T47D (cell line): ENCODE results near the gene SUSD3.
A peak's percentile ranks its signal among the peaks of the same experiment; 100 is the strongest.

ENCODE experiments used
- DNase-seq, 2 experiments: peaks; one replicate each; pipeline versions ENCODE4 v3.0.0 to v3.0.0-alpha.2; 2011 to 2012; ENCODE audit warnings: low read depth in 1 of 2, low spot score in 1 of 2
- JUND ChIP-seq: IDR thresholded peaks from 2 replicates; pipeline ENCODE4 v1.6.1; 2012; ENCODE audit warnings: low read depth
- in situ Hi-C: cut with HindIII; loops from 2 replicates; pipeline ENCODE4 v1.10.0; 2016; ENCODE audit warnings: low sequenced_read_pairs, low pct_unique_long_range_greater_than_20kb

Gene SUSD3

DNA sequence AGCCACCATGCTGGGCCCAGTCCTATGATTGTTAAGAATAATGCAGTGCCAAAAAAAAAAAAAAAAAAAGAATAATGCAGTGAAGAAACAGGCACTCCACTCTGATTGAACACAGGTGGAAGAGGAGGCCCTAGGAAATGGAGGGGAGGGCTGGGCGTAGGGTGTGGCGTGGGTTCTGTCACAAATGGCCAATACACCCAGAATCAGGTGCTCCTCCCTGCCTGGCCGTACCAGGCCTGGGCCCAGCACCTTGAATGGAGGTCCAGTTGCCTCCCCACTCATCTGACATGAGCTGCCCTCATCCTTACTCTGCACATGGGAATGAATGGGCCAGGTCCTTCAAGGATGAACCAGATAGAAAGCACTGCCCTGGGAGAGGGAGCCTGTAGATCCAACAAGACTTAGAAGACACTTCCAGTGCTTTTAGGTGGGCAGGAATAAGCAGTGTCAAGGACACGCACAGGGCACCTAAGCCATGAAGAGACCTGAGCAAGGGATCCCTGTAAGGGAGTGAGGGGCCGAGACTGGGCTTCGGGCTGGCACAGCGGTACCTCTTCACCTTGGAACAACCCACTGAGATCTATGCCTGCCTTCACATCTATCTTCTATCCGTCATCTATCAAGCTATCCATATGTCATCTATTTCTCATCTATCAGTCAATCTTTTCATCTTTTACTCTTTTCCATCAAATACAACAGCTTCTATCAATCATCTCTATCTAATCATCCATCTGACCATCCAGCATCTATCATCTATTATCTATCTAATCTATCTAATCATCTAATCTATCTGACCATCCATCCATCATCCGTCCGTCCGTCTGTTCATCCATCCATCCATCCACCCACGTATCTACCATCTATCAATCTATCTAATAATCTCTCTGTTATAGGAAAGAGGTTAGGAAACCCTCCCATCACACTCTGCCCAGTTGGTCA, 59.7 kb downstream of the SUSD3 start:
- no peak for TF ChIP-seq JUND
- in situ Hi-C loops: no loop called here
- DNase-seq: no peak

DNA sequence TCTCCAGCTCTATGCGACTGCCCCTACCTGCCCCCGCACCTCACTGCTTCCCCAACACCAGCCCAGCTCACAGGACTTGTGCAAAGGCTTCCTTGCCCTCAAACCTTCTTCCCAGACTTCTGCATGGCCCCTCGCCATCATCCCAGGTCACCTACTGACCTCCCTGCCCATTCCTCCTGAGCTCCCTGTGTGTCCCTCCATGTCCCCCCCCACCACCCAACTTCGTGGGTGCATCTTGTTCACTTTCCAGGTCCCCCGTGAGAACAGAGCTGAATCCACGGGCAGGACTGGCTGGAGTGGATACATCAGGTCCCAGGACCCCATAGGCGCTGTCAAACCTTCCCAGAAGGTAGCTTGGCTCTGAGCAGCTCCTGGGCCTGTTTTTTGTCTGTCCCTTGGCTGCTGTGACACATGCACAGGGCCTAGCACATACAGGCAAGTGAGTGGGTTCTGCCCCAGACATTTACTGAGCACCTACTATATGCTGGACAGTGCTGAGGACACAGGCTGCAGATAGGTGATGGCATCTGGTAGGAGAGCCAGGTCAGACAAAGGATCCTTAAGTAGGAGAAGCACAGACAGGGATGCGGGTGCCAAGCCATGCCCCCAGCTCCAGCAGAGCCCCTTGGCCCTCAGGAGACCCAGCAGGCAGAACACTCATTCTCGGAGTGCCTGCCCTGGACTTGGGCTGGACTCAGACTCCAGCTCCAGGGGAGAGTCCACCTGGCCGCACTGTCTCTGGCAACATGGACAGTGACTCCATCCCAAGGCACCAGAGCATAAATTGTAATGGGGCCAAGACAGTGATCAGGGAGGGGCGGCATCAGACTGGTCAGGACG, 60.6 kb downstream of the SUSD3 start:
- in situ Hi-C loops: no loop called here

DNA sequence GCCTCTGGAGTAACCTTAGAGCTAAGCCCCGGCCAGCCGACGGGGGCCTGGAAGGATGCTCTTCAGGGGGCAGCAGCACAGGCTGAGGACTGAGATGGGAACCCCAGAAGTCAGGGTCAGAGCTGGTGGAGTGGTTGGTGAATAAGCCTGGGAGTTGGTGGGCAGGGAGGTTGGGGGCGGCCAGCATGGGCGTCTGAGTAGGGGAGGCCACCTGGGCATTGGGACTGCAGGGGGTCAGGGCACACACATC, 61.1 kb downstream of the SUSD3 start:
- in situ Hi-C loops: no loop called here
- no peak for TF ChIP-seq JUND
- no peak for DNase-seq

More for the DNA sequence above, 60.6 kb downstream of the SUSD3 start:
- TF ChIP-seq JUND: no peak
- no peak for DNase-seq

DNA sequence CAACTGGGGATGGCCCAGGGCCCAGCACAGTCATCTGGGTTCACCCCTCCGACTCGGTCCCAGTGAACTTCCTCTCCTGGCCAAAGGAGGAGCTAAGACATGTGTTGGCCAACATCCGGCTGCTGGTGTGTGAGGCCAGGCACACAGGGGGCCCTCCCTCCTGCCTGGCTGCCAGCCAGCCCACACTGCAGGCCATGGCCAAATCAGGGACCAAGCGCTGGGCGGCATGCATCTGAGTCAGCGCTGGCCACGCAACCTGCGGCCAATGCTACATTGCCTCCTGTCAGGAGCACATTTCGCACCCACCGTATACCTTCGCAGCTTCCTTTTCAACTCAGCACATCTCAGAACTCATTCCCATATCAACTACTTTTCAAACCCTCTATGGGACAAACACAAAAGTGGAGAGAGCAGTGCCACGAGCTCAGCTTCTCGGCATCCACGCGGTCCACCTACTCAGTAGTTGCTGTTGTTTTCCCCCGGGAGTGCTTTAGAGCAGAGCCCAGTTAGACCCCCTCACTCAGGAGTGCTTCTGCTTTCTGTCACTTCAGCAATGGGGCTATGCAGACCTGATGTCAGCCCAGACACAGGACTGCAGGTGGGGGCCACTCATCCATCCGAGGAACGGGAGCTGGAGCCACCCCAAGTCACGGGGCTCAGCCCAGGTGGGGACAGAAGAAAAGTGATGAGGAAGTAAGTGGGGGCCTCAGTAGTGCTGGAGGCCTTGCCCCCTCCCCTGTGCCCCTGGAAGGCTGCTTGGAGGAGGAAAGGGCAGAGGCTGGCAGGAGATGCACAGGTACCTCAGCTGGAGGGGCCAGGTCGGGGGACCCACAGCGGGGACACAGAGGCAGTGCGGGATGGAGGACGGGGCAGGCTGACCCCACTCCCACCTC, 61.7 kb downstream of the SUSD3 start:
- no peak for TF ChIP-seq JUND
- in situ Hi-C loops: no loop called here
- DNase-seq: peak in 1 of 2 experiments; percentile 48

DNA sequence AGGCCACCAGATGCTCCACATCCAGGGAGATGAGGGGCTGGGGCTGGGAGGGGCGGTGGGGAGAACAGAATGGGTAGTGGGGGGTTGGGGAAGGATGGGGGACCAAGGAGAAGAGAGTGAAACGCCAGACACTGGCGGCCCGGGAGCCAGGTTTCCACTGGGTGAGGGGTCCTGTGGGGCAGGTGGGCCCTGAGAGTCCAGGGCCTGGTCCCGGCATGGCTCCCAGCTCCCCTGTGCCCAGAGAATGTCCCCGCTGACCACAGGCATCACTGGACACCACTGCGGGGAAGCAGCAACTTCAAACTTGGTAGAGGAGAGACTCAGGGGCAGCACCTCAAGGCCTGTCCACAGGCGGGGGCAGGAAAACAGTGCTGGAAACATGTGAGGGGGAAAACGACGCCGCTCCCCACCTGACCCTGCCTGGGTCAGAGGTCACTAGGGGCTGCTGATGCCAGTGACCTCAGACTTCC, 62.4 kb downstream of the SUSD3 start:
- DNase-seq: no peak
- in situ Hi-C loops: no loop called here
- TF ChIP-seq JUND: no peak

DNA sequence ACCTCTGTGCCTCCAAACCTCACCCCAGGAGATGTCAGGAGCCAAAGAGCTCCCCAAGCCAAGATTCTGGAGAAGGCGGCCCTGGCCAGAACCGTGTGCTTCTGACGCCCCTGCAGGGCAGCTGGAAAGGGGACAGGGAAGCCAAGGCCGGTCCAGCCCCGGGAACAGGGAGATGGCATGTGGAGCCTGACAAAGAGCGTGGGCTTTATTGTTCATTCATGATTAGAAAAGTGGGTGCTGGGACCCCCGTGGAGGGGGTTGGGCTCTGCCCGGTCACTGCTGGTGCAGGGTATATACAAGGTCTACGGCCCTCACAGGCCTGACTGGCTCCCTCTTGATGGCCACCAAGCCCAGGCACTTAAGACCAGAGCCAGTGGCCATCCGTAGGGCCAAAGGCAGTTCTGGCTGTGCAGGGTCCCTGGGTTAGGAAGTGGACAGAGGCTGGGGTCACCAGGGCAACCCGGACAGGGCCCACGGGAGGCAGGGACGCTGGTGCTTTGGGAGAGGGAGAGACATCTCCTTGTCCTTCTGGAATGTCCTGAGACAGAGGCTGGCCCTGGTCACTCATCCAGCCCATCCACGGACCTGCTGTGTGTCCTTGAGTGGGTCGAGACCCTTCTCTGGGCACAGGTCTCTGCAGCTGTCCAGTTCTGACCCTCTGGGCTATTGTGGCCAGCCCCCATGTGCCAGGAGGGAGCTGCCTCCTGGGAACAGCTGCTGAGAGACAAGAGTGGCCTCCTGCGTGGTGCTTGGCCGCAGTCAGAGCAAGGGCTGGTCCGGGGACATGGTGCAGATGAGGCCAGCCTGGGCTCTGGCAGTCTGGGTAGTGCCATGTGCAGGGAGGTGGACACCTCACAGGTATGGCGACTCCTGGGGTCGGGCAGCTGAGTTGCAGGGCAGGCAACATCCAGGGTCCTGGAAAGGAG, 63.1 kb downstream of the SUSD3 start:
- no peak for TF ChIP-seq JUND
- DNase-seq: no peak
- in situ Hi-C loops: no loop called here

DNA sequence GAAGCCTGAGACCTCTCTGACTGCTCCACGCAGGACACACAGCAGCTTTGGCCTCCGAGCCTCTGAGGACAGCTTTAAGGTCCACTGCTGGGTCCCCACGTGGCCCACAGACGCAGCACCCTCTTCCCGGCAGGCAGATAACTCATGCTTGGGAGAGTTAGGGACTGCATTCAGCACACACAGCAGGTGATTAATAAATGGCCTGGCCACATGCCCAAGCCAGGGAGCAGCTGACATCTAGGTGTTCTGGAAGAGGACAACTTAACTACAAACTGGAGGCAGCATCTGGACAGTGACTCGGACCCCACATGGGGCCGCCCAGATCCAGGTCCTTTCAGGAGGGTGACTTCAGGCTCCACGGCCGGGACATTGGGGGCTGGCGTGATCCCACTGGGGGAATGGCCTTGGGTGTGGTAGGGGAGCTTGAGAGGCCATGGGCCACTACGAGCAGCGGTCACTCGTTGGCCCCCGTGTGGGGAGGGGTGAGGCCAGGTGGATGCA, 64.3 kb downstream of the SUSD3 start:
- in situ Hi-C loops: no loop called here
- DNase-seq: no peak
- TF ChIP-seq JUND: no peak

DNA sequence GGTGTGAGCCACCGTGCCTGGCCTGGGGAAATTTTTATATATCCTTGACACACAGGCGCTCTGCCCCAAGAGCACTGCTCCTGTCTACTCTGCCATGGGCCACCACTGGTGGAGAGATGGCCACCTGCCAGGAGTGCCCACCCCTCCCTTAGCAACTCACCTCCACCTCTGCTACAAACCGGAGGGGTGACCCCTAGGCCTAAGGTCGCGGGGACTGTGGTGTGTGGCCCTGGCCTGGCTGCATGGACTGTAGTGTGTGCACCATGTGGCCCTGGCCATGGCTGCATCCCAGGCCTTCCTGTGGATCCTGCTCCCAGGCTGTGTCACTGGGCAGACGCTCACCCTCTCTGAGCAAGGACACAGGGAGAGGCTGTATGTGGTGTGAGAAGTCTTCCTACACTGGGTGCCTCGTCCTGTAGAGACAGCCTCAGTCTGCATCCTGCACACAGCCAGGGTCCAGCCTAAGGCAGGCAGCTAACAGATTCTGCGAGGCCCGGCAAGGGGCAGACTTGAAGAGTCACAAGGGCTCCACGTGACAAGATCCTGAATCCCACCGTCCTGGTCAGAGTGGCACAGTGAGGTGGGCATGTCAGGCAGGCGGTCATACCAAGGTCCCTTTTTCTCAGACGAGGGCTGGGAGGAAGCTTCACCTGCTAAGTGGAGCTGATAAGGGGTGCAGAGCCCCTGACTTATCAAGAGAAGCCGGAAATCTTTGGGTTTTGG, 65.2 kb downstream of the SUSD3 start:
- in situ Hi-C loops: no loop called here
- DNase-seq: no peak
- TF ChIP-seq JUND: no peak

DNA sequence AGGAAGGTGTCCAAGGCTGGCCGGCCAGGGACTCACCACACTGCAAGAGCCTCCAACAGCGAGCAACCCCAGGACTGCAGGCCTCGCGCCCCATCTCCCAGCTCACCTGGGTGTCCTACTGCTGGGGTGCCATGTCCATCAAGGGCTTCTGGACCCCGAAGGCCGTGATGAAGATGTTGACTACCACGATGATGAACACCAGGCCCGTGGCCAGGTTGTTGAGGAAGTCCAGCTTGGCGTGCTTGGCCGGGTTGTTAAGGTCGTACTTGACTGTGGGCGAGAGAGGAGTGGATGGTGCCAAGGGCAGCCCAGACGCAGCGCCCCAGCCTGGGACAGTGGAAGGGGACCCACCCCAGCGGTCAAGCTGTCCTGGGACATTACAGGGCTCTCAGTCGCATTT, 66.3 kb downstream of the SUSD3 start:
- in situ Hi-C loops: no loop called here
- no peak for TF ChIP-seq JUND
- DNase-seq: no peak

DNA sequence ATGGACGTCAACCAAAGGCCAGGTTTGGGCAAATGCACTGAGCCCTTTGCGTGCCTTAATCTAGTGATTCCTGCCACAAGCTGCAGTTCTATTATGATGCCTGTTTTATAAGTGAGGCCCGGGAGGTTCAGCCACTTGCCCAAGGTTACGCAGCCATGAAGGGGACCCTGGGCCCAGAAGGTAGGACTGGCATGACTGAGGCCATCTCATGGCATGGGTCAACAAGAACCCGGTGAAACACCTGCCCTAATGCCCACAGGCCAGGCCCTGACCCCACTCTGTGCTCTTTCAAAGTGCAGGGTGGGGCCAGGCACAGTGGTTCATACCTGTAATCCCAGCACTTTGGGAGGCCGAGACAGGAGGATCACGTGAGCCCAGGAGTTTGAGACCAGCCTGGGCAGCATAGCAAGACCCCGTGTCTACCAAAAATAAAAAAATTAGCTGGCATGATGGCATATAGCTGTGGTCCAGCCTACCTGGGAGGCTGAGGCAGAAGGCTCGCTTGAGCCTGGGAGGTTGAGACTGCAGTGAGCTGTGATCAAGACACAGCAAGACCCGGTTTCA, 66.9 kb downstream of the SUSD3 start:
- no peak for DNase-seq
- no peak for TF ChIP-seq JUND
- in situ Hi-C loops: no loop called here
